A673 (cell line): Measurements from ENCODE around the gene RUNDC3A.

Experiments
- CTCF ChIP-seq: fragments of 300-800, 200-600 bp; sonication (generic); conservative IDR thresholded peaks from 2 replicates; pipeline ENCODE4 v1.5.1; 2017; ENCODE audit warnings: low read depth, mild to moderate bottlenecking, antibody characterized with exemption, low read length, moderate library complexity, mixed read lengths
- EZH2 ChIP-seq: fragments of 200-600 bp; sonication (generic); IDR thresholded peaks from 2 replicates; pipeline ENCODE4 v1.6.1; 2017; ENCODE audit warnings: borderline replicate concordance, low read depth, mild to moderate bottlenecking, mixed read lengths, antibody characterized with exemption, low read length; ENCODE audit not compliant: poor library complexity, severe bottlenecking

- no peak for TF ChIP-seq CTCF
- TF ChIP-seq EZH2 = no peak
These were observed 14.7 kb upstream of the RUNDC3A start for GRCh38 chr17:44293509-44294226.
